GM12878 (cell line): ENCODE results near the gene MIA.

Experiments
- ATF3 ChIP-seq: IDR thresholded peaks from 2 replicates; pipeline ENCODE4 v1.6.1; 2011; ENCODE audit warnings: low read depth, mild to moderate bottlenecking, low read length, moderate library complexity, borderline replicate concordance; ENCODE audit errors: extremely low read depth
- CBX5 ChIP-seq: sonication (generic); IDR thresholded peaks from 2 replicates; pipeline ENCODE4 v1.6.1; 2016; ENCODE audit warnings: low read depth, moderate library complexity, mild to moderate bottlenecking, inconsistent platforms
- CTCF ChIP-seq, 3 experiments: IDR thresholded peaks in 2 of 3; conservative IDR thresholded peaks in 1 of 3; 2 replicates each; pipeline ENCODE4 v1.5.1; 2011; ENCODE audit warnings: low read depth in 3 of 3, low read length in 3 of 3, mild to moderate bottlenecking in 3 of 3, control low read depth in 2 of 3, moderate library complexity in 2 of 3, inconsistent platforms in 1 of 3, mixed read lengths in 1 of 3; ENCODE audit not compliant: control insufficient read depth in 2 of 3, insufficient read depth in 1 of 3; ENCODE audit errors: extremely low read depth in 1 of 3
- E2F4 ChIP-seq: IDR thresholded peaks from 2 replicates; pipeline ENCODE4 v1.6.1; 2012; ENCODE audit warnings: low read depth, low read length, improper control_type of control experiment
- EZH2 ChIP-seq: IDR thresholded peaks from 2 replicates; pipeline ENCODE4 v1.6.1; 2012; ENCODE audit warnings: low read depth, mild to moderate bottlenecking, control low read depth, inconsistent platforms, low read length, borderline replicate concordance; ENCODE audit not compliant: control insufficient read depth
- FOXM1 ChIP-seq: IDR thresholded peaks from 2 replicates; pipeline ENCODE4 v1.6.1; 2012; ENCODE audit warnings: low read depth, mild to moderate bottlenecking, inconsistent platforms, low read length, moderate library complexity
- MYC ChIP-seq: IDR thresholded peaks from 2 replicates; pipeline ENCODE4 v1.6.1; 2011; ENCODE audit warnings: mild to moderate bottlenecking, low read length, moderate library complexity, inconsistent platforms; ENCODE audit not compliant: insufficient read depth, insufficient replicate concordance, insufficient read length, severe bottlenecking
- NR2F1 ChIP-seq: fragments of 450-650 bp; conservative IDR thresholded peaks from 2 replicates; pipeline ENCODE4 v1.6.1; 2017; ENCODE audit warnings: mild to moderate bottlenecking
- SREBF2 ChIP-seq: IDR thresholded peaks from 2 replicates; pipeline ENCODE4 v1.6.1; 2012; ENCODE audit warnings: mild to moderate bottlenecking, low read length
- SRF ChIP-seq, 2 experiments: IDR thresholded peaks; 2 replicates each; pipeline ENCODE4 v1.6.1; 2011; ENCODE audit warnings: low read depth in 2 of 2, low read length in 2 of 2, mild to moderate bottlenecking in 1 of 2, moderate library complexity in 1 of 2
- YY1 ChIP-seq: IDR thresholded peaks from 2 replicates; pipeline ENCODE4 v1.6.1; 2011; ENCODE audit warnings: low read depth, mild to moderate bottlenecking, low read length

- TF ChIP-seq EZH2 = no peak
- no peak for TF ChIP-seq FOXM1
- TF ChIP-seq SREBF2 = no peak
- TF ChIP-seq NR2F1 = no peak
- no peak for TF ChIP-seq SRF (IDR thresholded peaks at IDR 0.05; ENCODE audit: low read depth in 2 of 2, low read length in 2 of 2)
- TF ChIP-seq E2F4 = no peak
- no peak for TF ChIP-seq CTCF (IDR thresholded peaks at IDR 0.05 in 2 of 3, conservative IDR thresholded peaks at IDR 0.05 in 1 of 3; ENCODE audit: control insufficient read depth in 2 of 3, extremely low read depth in 1 of 3, insufficient read depth in 1 of 3, low read depth in 3 of 3, low read length in 3 of 3)
- TF ChIP-seq MYC = no peak
- TF ChIP-seq YY1 = no peak
- TF ChIP-seq ATF3 = no peak
- no peak for TF ChIP-seq CBX5
Observed at GRCh38 chr19:40805258-40805868, 30.0 kb downstream of the MIA start.
